Stimulated activated CD4-positive, alpha-beta T cell treated with anti-CD3 and anti-CD28 coated beads, Interleukin-12 subunit alpha, Interleukin-12 subunit beta, amount 100 ng/mL, for 4 hours (primary cell): ENCODE results near the gene BEST4.
"Not testable (repeated sequence)": the region's sequence is repeated elsewhere in the genome, so short reads cannot be mapped to it uniquely, and the experiment has no call there.

Experiments used
- DNase-seq: peaks from one replicate; pipeline ENCODE4 v3.0.0-alpha.2; 2020

Gene BEST4

DNA sequence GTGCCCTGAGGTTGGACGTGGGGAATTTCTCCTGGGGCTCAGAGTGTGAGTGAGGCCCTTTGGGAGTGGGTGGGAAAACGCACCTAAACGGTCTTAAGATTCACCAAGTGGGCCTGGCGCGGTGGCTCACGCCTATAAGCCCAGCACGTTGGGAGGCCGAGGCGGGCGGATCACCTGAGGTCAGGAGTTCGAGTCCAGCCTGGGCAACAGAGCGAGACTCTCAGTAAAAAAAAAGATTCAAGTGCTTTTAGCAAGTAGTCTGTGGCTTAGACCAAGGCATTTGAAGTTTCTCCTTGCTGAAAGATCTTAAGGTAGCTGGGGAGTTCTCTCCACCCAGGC lies 11.3 kb downstream of the BEST4 start:
- DNase-seq: no peak

- DNase-seq: no peak
These were observed 11.8 kb downstream of the BEST4 start for GRCh38 chr1:44775930-44776729.

DNA sequence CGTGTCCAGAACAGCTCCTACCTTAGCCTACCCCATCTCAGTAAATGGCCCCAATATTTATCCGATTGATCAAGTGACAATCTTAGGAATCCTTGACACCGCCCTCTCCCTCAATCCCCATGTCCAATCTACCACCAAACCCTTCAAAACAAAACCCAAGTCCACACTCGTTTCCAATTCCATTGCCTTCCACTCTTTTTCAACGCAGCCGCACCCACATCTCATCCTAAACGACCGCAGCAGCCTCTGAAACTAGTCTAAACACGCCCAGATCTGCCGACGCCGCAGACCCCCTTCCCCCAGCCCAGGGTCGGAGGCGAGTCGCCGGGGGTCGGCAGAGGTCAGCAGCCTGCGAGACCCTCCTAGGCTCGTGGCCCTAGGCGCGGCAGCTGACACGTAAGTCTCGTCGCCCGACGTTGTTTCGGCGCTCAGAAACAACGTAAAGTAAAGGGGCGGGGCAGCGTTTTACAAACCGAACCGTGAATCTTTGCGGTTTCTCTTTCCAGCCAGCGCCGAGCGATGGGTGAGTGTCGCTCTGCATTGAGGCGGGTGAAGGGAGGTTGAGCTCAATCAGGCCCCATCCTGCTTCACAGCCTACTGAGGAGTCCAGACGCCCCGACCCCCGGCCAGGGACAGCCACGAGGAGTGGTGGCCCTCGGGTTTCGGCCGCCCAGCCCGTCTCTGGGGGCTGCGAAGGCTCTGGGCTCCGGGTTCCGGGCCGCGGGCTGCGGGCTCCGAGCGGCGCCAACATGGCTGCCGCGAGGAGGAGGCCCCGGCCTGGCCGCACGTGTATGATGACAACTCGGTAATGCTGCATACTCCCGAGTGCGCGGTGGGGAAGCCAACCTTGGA lies 12.7 kb downstream of the BEST4 start, which contains the start of gene RPS8:
Gene RPS8 (plus strand): TSS at position 463 of the 852 bp plus-strand sequence. CDS start 57 bp downstream, at position 520.
- peak; percentile 85 for DNase-seq

GRCh38 chr1:44766421-44766820 lies 21.5 kb downstream of the BEST4 start:
- not testable (repeated sequence) for DNase-seq

- no peak for DNase-seq
These were observed 27.1 kb downstream of the BEST4 start for GRCh38 chr1:44760876-44761275.

GRCh38 chr1:44759077-44759476 lies 28.9 kb downstream of the BEST4 start:
- no peak for DNase-seq

- DNase-seq: no peak
These were observed 30.6 kb downstream of the BEST4 start for GRCh38 chr1:44757420-44757819.

GRCh38 chr1:44747878-44748277 lies 40.1 kb downstream of the BEST4 start:
- DNase-seq: no peak

DNA sequence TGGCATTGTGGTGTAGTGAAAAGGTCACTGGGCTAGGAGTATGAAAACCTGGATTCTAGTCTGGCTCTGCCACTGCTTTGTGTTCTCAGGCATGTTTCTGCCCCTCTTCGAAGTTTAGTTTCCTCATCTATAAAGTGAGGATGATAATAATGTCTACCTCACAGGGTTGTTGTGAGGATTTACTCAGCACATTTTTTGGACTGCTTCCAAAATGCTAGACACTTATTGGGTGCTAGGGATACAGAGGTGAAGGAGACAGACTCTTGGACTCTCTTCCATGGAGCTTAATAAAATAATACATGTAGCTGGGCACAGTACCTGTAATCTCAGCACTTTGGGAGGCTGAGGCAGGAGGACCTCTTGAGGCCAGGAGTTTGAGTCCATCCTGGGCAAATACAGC lies 44.8 kb downstream of the BEST4 start:
- DNase-seq: no peak

DNA sequence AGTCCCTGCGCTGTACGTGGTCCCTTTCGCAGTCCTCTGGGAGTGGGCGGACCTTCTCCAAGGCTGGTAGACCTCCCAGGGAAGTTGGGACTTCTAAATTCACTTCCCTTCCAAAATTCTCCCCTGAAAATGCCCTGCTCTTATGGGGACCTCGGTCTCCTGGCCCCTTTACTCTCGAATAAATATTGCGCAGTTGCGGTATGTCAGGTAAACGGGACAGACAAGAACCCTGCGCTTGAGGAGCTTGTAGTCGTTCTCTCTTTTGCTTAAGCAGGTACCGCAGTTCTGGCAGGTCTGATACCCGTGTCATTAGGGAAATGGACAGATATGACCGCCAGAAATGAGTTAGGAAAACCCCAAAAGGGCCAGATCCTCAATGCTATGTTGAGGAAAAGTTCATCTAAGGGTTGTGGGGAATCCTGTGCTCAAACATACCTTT lies 47.8 kb downstream of the BEST4 start:
- no peak for DNase-seq

GRCh38 chr1:44739307-44740178 lies 48.4 kb downstream of the BEST4 start, which contains the start of gene KIF2C:
KIF2C (plus strand) TSS chr1:44739837; CDS start chr1:44739933, 96 bp downstream.
- DNase-seq: peak; percentile 96

DNA sequence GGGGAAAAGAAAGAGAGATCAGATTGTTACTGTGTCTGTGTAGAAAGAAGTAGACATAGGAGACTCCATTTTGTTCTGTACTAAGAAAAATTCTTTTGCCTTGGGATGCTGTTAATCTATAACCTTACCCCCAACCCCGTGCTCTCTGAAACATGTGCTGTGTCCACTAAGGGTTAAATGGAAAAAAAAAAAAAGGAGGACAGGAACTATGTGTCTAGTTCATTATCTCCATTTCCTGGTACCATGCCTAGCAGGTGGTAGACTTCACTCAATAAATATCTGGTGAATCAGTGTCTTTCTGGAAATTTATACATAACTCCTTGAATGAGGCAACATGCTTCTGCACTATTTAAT lies 49.0 kb downstream of the BEST4 start:
- DNase-seq: not testable (repeated sequence)

DNA sequence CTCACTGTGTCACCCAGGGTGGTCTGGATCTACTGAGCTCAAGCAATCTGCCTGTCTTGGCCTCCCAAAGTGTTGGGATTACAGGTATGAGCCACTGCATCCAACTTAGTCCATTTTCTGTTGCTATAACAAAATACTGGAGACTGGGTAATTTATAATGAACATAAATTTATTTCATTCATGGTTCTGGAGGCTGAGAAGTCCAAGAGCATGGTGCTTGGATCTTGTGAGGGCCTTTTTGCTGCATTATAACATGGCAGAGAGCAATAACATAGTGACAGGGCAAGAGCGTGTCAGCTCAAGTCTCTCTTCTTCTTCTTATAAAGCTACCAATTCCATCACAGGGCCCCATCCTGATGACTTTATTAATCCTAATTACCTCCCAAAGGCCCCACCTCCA lies 52.0 kb downstream of the BEST4 start:
- DNase-seq: no peak

DNA sequence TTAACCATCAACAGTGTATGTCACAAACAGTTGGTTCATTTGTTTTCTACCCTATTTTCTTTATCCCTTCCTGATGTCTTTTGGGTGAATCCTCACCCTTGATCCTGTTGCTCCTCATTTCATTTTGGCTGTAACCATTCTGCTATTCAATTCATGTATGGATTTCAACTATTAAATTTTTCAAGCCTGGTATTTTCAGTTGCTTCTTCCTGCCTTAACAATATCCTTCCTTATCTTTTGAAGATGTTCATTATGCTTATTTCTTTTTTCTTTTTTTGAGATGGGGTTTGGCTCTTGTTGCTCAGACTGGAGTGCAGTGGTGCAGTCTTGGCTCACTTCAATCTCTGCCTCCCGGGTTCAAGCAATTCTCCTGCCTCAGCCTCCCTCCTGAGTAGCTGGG lies 54.2 kb downstream of the BEST4 start:
- DNase-seq: no peak
